HepG2 (cell line): Measurements from ENCODE around the gene AHCY. TPM values are rescaled to one million over a fixed set of nuclear protein-coding genes. Genes with fewer than 3 reads are reported as not detected.

Experiments
- ATF1 ChIP-seq: IDR thresholded peaks from 2 replicates; pipeline ENCODE4 v1.6.1; 2016; ENCODE audit warnings: mild to moderate bottlenecking, control low read depth
- CEBPG ChIP-seq: IDR thresholded peaks from 2 replicates; pipeline ENCODE4 v1.6.1; 2016
- HNRNPH1 ChIP-seq: fragments of 200-400 bp; formaldehyde crosslinking; optimal IDR thresholded peaks from 2 replicates; pipeline ENCODE3; 2017; ENCODE audit warnings: mild to moderate bottlenecking, low read depth, low read length
- IKZF4 ChIP-seq: sonication (generic); formaldehyde crosslinking; IDR thresholded peaks from 2 replicates; pipeline ENCODE4 v1.5.1; 2020; ENCODE audit warnings: borderline replicate concordance, mild to moderate bottlenecking, low read depth, missing genetic modification reagents; ENCODE audit errors: not compliant biosample characterization
- MAFK ChIP-seq, 2 experiments: IDR thresholded peaks in 1 of 2; conservative IDR thresholded peaks in 1 of 2; 2 replicates each; pipeline ENCODE4 v1.6.1; 2011; ENCODE audit warnings: improper control_type of control experiment in 2 of 2, low read length in 2 of 2
- SALL2 ChIP-seq: sonication (generic); formaldehyde crosslinking; IDR thresholded peaks from 2 replicates; pipeline ENCODE4 v1.8.1; 2023; ENCODE audit warnings: mild to moderate bottlenecking, missing genetic modification reagents, inconsistent platforms
- SAP130 ChIP-seq: IDR thresholded peaks from 2 replicates; pipeline ENCODE4 v1.6.1; 2016; ENCODE audit warnings: low read depth
- ZBTB1 ChIP-seq: sonication (generic); formaldehyde crosslinking; IDR thresholded peaks from 2 replicates; pipeline ENCODE4 v1.4.0; 2020; ENCODE audit warnings: missing genetic modification reagents, borderline replicate concordance
- ZNF143 ChIP-seq: sonication (generic); formaldehyde crosslinking; IDR thresholded peaks from 2 replicates; pipeline ENCODE4 v1.4.0; 2020; ENCODE audit warnings: missing genetic modification reagents
- ZNF160 ChIP-seq: sonication (generic); formaldehyde crosslinking; IDR thresholded peaks from 2 replicates; pipeline ENCODE4 v1.8.0; 2022; ENCODE audit warnings: mild to moderate bottlenecking, inconsistent platforms, missing genetic modification reagents
- ZNF546 ChIP-seq: sonication (generic); formaldehyde crosslinking; conservative IDR thresholded peaks from 2 replicates; pipeline ENCODE4 v1.8.1; 2023; ENCODE audit warnings: mild to moderate bottlenecking, missing genetic modification reagents
- ZNF557 ChIP-seq: sonication (generic); formaldehyde crosslinking; IDR thresholded peaks from 2 replicates; pipeline ENCODE4 v1.4.0; 2020; ENCODE audit warnings: missing genetic modification reagents
- ZNF614 ChIP-seq: IDR thresholded peaks from 2 replicates; pipeline ENCODE4 v1.6.1; 2018; ENCODE audit warnings: missing biosample characterization, missing genetic modification reagents, inconsistent platforms, borderline replicate concordance
- ZNF878 ChIP-seq: sonication (generic); formaldehyde crosslinking; IDR thresholded peaks from 2 replicates; pipeline ENCODE4 v1.8.1; 2023; ENCODE audit warnings: mild to moderate bottlenecking, missing genetic modification reagents, moderate library complexity
- polyA plus RNA-seq, 8 experiments: library from polyadenylated mRNA; depleted of rRNA in 3 of 8; stranded (reverse) in 7 of 8; unstranded in 1 of 8; fragments of >200 nt; fragmentation: Illumina TruSeq in 4 of 8; extraction: Trizol in 4 of 8; gene quantifications; 2 replicates each; pipeline versions ENCODE4 v1.2.1 to v1.2.3, GENCODE V29; 2011 to 2016; ENCODE audit warnings: low read depth in 4 of 8, missing spikeins in 1 of 8, mixed read lengths in 1 of 8; ENCODE audit not compliant: insufficient read depth in 1 of 8
- total RNA-seq, 5 experiments: library from RNA; depleted of rRNA; stranded (reverse); fragments of >200 nt; fragmentation: Illumina TruSeq; extraction: Trizol; gene quantifications; 2 replicates each; pipeline ENCODE4 v1.2.3, GENCODE V29; 2016; ENCODE audit warnings: low read depth in 1 of 5
- TF ChIP-seq, protein P1 (sequence below): IDR thresholded peaks from 2 replicates; pipeline ENCODE4 v1.6.1; 2016; ENCODE audit warnings: missing biosample characterization, missing genetic modification reagents, low read depth
- TF ChIP-seq, protein P2 (sequence below): sonication (generic); formaldehyde crosslinking; IDR thresholded peaks from 2 replicates; pipeline ENCODE4 v1.4.0; 2020; ENCODE audit warnings: missing genetic modification reagents
- TF ChIP-seq, protein P3 (sequence below): sonication (generic); formaldehyde crosslinking; conservative IDR thresholded peaks from 2 replicates; pipeline ENCODE4 v1.4.0; 2020; ENCODE audit warnings: mild to moderate bottlenecking, missing genetic modification reagents, moderate library complexity
- TF ChIP-seq, protein P4 (sequence below): sonication (generic); formaldehyde crosslinking; IDR thresholded peaks from 2 replicates; pipeline ENCODE4 v1.4.0; 2020; ENCODE audit warnings: mild to moderate bottlenecking, missing genetic modification reagents
- TF ChIP-seq, protein P5 (sequence below): sonication (generic); formaldehyde crosslinking; IDR thresholded peaks from 2 replicates; pipeline ENCODE4 v1.4.0; 2020; ENCODE audit warnings: mild to moderate bottlenecking, missing genetic modification reagents

AHCY gene
- total and polyA plus RNA-seq, 2 of the 13 experiments (the other 11 are each of a cell fraction or from before 2014, with no cell fraction given) = 407 to 419 TPM

DNA sequence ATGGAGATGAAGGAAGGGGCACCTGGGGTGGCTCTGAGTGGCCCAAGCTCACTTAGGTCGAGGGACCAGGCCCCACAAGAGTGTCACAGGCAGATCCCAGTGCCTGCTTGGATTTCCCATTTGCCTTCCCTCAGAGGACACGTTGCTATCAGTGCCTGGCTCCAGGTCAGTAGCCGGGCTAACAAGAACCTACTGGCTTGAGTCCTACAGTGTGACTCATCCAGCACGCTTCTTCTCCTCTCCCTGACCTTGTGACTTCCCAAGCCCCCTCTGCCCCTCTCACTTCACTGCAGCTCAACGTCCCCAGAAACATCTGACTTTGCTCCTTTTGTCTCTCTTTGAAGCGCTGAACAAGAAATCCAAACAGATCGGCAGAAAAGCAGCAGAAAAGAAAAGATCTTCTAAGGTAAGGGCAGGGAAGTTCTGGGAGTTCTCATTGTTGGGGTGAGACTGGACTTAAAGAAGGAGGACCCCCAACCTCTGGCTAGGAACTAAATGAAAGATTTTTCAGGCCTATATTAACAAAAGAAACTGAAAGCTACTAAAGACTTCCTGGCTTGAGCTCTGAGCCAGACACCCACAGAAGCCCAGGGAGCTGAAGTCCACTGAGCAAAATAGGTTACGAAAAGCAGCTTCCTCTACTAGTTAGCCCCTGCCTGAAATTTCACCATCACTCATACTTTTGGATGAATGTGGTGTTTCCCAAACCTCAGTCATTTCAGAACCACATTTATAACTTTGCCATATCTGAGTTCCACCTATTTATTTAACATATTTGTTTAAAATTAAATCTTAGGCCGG lies 40.5 kb downstream of the AHCY start (continued):
- TF ChIP-seq, protein P1, sequence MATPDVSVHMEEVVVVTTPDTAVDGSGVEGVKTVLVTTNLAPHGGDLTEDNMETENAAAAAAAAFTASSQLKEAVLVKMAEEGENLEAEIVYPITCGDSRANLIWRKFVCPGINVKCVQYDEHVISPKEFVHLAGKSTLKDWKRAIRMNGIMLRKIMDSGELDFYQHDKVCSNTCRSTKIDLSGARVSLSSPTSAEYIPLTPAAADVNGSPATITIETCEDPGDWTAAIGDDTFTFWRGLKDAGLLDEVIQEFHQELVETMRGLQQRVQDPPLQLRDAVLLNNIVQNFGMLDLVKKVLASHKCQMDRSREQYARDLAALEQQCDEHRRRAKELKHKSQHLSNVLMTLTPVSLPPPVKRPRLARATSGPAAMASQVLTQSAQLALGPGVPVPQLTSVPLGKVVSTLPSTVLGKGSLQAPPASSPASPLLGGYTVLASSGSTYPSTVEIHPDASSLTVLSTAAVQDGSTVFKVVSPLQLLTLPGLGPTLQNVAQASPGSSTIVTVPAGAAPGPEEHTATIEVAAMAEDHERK (CRISPR knock-in tag) = no peak
- TF ChIP-seq IKZF4 (no peak), ATF1 (CRISPR knock-in tag) (no peak), ZNF614 (CRISPR knock-in tag) (0 out of 2 replicates have a peak, but pooled peaks have one; percentile 15), SALL2 (no peak), ZNF878 (CRISPR knock-in tag) (no peak), HNRNPH1 (no peak), ZNF160 (no peak), MAFK (conservative IDR thresholded peaks at IDR 0.05 in 1 of 2, IDR thresholded peaks at IDR 0.05 in 1 of 2; ENCODE audit: low read length in 2 of 2) (no peak), SAP130 (peak; percentile 24; the same call in 1 of the 2 replicates), CEBPG (CRISPR knock-in tag) (0 out of 2 replicates have a peak, but pooled peaks have one; percentile 16), ZNF546 (CRISPR knock-in tag) (no peak), ZBTB1 (CRISPR knock-in tag) (no peak), ZNF143 (CRISPR knock-in tag) (no peak; the same call in 1 of the 2 replicates), ZNF557 (no peak)
- TF ChIP-seq, protein P2, sequence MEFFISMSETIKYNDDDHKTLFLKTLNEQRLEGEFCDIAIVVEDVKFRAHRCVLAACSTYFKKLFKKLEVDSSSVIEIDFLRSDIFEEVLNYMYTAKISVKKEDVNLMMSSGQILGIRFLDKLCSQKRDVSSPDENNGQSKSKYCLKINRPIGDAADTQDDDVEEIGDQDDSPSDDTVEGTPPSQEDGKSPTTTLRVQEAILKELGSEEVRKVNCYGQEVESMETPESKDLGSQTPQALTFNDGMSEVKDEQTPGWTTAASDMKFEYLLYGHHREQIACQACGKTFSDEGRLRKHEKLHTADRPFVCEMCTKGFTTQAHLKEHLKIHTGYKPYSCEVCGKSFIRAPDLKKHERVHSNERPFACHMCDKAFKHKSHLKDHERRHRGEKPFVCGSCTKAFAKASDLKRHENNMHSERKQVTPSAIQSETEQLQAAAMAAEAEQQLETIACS (CRISPR knock-in tag) = no peak
- TF ChIP-seq, protein P3, sequence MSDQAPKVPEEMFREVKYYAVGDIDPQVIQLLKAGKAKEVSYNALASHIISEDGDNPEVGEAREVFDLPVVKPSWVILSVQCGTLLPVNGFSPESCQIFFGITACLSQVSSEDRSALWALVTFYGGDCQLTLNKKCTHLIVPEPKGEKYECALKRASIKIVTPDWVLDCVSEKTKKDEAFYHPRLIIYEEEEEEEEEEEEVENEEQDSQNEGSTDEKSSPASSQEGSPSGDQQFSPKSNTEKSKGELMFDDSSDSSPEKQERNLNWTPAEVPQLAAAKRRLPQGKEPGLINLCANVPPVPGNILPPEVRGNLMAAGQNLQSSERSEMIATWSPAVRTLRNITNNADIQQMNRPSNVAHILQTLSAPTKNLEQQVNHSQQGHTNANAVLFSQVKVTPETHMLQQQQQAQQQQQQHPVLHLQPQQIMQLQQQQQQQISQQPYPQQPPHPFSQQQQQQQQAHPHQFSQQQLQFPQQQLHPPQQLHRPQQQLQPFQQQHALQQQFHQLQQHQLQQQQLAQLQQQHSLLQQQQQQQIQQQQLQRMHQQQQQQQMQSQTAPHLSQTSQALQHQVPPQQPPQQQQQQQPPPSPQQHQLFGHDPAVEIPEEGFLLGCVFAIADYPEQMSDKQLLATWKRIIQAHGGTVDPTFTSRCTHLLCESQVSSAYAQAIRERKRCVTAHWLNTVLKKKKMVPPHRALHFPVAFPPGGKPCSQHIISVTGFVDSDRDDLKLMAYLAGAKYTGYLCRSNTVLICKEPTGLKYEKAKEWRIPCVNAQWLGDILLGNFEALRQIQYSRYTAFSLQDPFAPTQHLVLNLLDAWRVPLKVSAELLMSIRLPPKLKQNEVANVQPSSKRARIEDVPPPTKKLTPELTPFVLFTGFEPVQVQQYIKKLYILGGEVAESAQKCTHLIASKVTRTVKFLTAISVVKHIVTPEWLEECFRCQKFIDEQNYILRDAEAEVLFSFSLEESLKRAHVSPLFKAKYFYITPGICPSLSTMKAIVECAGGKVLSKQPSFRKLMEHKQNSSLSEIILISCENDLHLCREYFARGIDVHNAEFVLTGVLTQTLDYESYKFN = peak; percentile 49; the same call in 1 of the 2 replicates
- TF ChIP-seq, protein P4, sequence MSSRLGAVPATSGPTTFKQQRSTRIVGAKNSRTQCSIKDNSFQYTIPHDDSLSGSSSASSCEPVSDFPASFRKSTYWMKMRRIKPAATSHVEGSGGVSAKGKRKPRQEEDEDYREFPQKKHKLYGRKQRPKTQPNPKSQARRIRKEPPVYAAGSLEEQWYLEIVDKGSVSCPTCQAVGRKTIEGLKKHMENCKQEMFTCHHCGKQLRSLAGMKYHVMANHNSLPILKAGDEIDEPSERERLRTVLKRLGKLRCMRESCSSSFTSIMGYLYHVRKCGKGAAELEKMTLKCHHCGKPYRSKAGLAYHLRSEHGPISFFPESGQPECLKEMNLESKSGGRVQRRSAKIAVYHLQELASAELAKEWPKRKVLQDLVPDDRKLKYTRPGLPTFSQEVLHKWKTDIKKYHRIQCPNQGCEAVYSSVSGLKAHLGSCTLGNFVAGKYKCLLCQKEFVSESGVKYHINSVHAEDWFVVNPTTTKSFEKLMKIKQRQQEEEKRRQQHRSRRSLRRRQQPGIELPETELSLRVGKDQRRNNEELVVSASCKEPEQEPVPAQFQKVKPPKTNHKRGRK (CRISPR knock-in tag) = 0 out of 2 replicates have a peak, but pooled peaks have one; percentile 59
- TF ChIP-seq, protein P5, sequence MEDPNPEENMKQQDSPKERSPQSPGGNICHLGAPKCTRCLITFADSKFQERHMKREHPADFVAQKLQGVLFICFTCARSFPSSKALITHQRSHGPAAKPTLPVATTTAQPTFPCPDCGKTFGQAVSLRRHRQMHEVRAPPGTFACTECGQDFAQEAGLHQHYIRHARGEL (CRISPR knock-in tag) = no peak
